Neural crest cell (in vitro differentiated cells): ENCODE data around the gene PRR7. TPM values are rescaled to one million over a fixed set of nuclear protein-coding genes. Genes with fewer than 3 reads are reported as not detected.

ENCODE experiments used
- DNase-seq: peaks from one replicate; pipeline ENCODE4 v3.0.0; 2021; ENCODE audit warnings: low read depth, mixed read lengths, low spot score
- H3K27ac Mint-ChIP-seq: one replicate; pipeline ENCODE4 v1.8.0; 2021; ENCODE audit warnings: mild to moderate bottlenecking, mixed read lengths; ENCODE audit not compliant: unreplicated experiment
- H3K27me3 Mint-ChIP-seq: 2 replicates; pipeline ENCODE4 v1.8.0; 2021; ENCODE audit warnings: low read depth, mild to moderate bottlenecking, mixed read lengths
- H3K36me3 Mint-ChIP-seq: 2 replicates; pipeline ENCODE4 v1.8.0; 2021; ENCODE audit warnings: low read depth, mild to moderate bottlenecking, mixed read lengths
- H3K4me1 Mint-ChIP-seq: 2 replicates; pipeline ENCODE4 v1.8.0; 2021; ENCODE audit warnings: mixed read lengths
- H3K4me3 Mint-ChIP-seq: one replicate; pipeline ENCODE4 v1.8.0; 2021; ENCODE audit warnings: mild to moderate bottlenecking, mixed read lengths
- H3K9me3 Mint-ChIP-seq: 2 replicates; pipeline ENCODE4 v1.8.0; 2021; ENCODE audit warnings: mixed read lengths
- total RNA-seq: library from RNA; stranded (reverse); gene quantifications from 2 replicates; pipeline ENCODE4 v1.2.1, GENCODE V29; 2021
- TF ChIP-seq, protein P1 (sequence below): fragments of 200-600 bp; sonication (generic); conservative IDR thresholded peaks from 2 replicates; pipeline ENCODE4 v1.5.0; 2021; ENCODE audit warnings: antibody characterized with exemption, mild to moderate bottlenecking

Gene PRR7
- total RNA-seq, 1 donor from 2014 or later, result 19.0 TPM

DNA sequence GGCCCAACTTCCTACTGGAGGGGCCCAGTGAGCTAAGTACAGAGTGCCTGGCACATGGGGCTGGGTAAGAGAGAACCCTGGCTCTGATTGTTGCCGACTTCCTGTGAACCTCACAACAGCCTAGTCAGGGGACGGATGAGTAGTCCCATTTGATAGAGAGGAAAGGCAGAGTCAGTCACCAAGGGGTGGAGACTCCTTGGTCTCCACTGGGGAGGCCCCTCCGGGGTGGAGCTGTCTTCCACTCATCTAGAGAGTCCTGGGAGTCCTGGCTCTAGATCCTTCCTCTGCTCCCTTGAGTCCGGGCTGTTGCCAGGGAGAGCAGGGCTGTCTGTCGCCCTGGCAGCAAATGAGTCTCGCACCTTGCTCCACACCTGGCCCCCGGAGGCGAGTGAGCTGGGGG, 12.2 kb upstream of the PRR7 start:
- Mint-ChIP-seq H3K4me1 (peaks cover under 1% of the 10 kb centered on the region), H3K36me3 (peaks cover 5% of the 10 kb centered on the region), H3K9me3 (no peaks in the 10 kb centered on the region), H3K27me3 (no peaks in the 10 kb centered on the region), H3K27ac (no peak overlapping the region), H3K4me3 (no peak overlapping the region)
- no peak for DNase-seq
- TF ChIP-seq, protein P1, sequence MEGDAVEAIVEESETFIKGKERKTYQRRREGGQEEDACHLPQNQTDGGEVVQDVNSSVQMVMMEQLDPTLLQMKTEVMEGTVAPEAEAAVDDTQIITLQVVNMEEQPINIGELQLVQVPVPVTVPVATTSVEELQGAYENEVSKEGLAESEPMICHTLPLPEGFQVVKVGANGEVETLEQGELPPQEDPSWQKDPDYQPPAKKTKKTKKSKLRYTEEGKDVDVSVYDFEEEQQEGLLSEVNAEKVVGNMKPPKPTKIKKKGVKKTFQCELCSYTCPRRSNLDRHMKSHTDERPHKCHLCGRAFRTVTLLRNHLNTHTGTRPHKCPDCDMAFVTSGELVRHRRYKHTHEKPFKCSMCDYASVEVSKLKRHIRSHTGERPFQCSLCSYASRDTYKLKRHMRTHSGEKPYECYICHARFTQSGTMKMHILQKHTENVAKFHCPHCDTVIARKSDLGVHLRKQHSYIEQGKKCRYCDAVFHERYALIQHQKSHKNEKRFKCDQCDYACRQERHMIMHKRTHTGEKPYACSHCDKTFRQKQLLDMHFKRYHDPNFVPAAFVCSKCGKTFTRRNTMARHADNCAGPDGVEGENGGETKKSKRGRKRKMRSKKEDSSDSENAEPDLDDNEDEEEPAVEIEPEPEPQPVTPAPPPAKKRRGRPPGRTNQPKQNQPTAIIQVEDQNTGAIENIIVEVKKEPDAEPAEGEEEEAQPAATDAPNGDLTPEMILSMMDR, result no peak

DNA sequence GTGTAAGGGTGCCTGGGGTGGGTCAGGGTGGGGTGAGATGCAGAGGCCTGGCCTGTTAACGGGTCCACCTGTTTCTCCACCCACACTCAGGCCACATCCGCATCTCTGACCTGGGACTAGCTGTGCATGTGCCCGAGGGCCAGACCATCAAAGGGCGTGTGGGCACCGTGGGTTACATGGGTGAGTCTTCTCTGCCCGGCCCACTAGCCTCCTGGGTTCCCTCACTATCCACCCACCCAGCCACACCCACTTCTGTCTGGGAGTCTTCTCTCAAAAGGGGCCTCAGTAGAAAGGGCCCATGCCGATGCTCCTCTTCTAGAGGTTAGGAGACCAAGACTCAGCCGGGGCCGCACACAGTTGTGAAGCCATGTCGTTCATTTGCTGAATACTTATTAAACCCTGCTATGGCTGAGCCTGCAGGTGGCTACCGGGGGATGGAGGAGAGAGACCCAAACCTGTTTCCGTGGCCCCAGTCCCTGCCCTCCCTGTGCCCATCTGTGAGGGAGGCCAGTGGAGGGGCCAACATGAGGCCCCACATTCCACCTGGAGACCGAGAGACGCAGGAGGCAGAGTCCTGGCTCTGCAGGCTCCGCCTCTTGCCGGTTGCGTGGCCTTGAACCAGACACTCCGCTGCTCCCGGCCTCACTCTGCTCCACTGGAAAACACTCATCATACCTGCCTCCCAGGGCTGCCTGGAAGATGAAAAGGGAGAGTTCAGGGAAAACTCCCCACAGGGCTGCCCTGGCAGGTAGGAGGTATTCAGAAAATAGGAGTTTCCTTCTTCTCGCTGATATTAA, 11.5 kb upstream of the PRR7 start:
- no peaks in the 10 kb centered on the region for H3K27me3 Mint-ChIP-seq
- no peaks in the 10 kb centered on the region for H3K4me1 Mint-ChIP-seq
- TF ChIP-seq, protein P1, result no peak
- H3K9me3 Mint-ChIP-seq, result no peaks in the 10 kb centered on the region
- DNase-seq, result no peak
- H3K4me3 Mint-ChIP-seq, result no peak overlapping the region
- H3K36me3 Mint-ChIP-seq, result peaks cover 9% of the 10 kb centered on the region
- no peak overlapping the region for H3K27ac Mint-ChIP-seq

DNA sequence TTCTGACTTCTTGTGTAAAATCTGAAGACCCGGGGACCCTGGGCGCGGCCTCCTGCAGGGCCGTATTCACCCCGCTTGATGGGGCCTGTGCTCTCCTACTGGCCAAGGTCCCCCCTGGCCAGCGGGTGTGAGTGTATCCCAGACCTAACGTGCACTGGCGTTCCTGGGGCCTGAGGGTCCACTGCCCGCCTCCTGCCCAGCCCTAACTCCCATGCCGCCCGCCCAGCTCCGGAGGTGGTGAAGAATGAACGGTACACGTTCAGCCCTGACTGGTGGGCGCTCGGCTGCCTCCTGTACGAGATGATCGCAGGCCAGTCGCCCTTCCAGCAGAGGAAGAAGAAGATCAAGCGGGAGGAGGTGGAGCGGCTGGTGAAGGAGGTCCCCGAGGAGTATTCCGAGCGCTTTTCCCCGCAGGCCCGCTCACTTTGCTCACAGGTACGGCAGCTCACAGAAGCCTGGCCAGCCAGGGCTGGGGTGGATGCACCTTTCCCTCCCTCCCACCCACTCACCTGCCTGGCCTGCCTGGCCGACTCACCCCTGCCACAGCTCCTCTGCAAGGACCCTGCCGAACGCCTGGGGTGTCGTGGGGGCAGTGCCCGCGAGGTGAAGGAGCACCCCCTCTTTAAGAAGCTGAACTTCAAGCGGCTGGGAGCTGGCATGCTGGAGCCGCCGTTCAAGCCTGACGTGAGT, 10.6 kb upstream of the PRR7 start:
- no peak overlapping the region for H3K27ac Mint-ChIP-seq
- no peaks in the 10 kb centered on the region for H3K9me3 Mint-ChIP-seq
- peaks cover 9% of the 10 kb centered on the region for H3K36me3 Mint-ChIP-seq
- TF ChIP-seq, protein P1, result no peak
- no peaks in the 10 kb centered on the region for H3K4me1 Mint-ChIP-seq
- no peaks in the 10 kb centered on the region for H3K27me3 Mint-ChIP-seq
- no peak overlapping the region for H3K4me3 Mint-ChIP-seq
- DNase-seq, result no peak

DNA sequence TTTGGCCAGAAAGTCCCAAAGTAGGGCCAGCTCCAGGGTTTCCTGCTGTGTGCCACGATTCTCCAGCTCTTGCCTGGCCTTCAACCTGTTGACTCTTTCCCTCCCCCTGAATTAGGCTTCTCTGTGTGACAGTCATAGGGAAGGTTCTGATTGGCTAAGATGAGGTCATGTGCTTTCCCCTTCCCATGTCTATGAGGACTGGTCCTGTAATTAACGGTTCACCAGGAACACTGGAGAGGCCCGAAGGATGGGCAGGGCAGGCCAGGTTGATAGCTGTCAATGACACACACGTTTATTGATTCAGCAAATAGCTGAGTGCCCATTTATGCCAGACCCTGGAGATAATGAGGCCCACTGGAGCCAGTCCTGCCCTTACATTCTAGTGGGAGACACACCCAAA, 9.0 kb upstream of the PRR7 start:
- no peak for DNase-seq
- Mint-ChIP-seq H3K27me3 (peaks cover 4% of the 10 kb centered on the region), H3K4me1 (peaks cover 4% of the 10 kb centered on the region), H3K4me3 (peak overlapping the region; percentile 28), H3K9me3 (no peaks in the 10 kb centered on the region), H3K36me3 (peaks cover 9% of the 10 kb centered on the region), H3K27ac (no peak overlapping the region)
- TF ChIP-seq, protein P1, result no peak

DNA sequence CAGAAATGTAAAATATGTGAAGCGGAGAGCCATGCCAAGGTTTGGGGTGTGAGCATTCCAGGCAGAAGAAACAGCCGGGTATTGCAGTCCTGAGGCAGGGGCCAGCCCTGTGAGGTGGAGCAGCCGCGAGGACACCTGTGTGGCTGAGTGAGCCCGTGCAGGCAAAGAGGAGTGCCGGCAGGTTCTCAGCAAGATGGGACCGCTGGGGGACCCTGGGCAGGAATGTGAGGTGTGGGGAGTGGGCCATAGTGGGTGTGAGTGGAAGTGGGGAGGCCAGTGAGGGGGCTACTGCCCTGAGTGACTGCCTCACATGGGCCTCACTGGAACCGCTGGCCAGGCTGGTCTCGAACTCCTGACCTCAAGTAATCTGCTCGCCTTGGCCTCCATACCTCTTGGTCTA, 8.1 kb upstream of the PRR7 start:
- H3K36me3 Mint-ChIP-seq, result peaks cover 9% of the 10 kb centered on the region
- TF ChIP-seq, protein P1, result no peak

More for the DNA sequence above, 8.1 kb upstream of the PRR7 start:
- H3K4me3 Mint-ChIP-seq, result peak overlapping the region; percentile 71
- no peak overlapping the region for H3K27ac Mint-ChIP-seq
- H3K27me3 Mint-ChIP-seq, result peaks cover 4% of the 10 kb centered on the region
- DNase-seq, result no peak
- H3K4me1 Mint-ChIP-seq, result peaks cover 4% of the 10 kb centered on the region
- H3K9me3 Mint-ChIP-seq, result no peaks in the 10 kb centered on the region
